Esophagus muscularis mucosa (tissue), 4 donors: ENCODE data around the gene FBXL7. TPM values are rescaled to one million over a fixed set of nuclear protein-coding genes. Genes with fewer than 3 reads are reported as not detected.

Source experiments
- DNase-seq: peaks from one replicate; pipeline ENCODE4 v3.0.0-alpha.2; 2017; ENCODE audit errors: extremely low spot score
- H3K27ac ChIP-seq, 4 donors: fragments of 200-600 bp; sonication (generic); replicated peaks in 1 of 4; 1 replicate in 3 of 4; 2 replicates in 1 of 4; pipeline ENCODE4 v1.5.1; 2016 to 2019; ENCODE audit warnings: mild to moderate bottlenecking in 1 of 4
- H3K27me3 ChIP-seq, 4 donors: fragments of 200-600 bp; sonication (generic); one replicate each; pipeline versions ENCODE4 v1.5.1 to v1.6.0; 2016 to 2019
- H3K36me3 ChIP-seq, 4 donors: fragments of 200-600 bp; sonication (generic); one replicate each; pipeline ENCODE4 v1.5.1; 2016 to 2019
- H3K4me1 ChIP-seq, 4 donors: fragments of 200-600 bp; sonication (generic); one replicate each; pipeline ENCODE4 v1.5.1; 2016 to 2019
- H3K4me3 ChIP-seq, 4 donors: fragments of 200-600 bp; sonication (generic); 1 replicate in 2 of 4; 2 replicates in 2 of 4; pipeline ENCODE4 v1.5.1; 2016 to 2019; ENCODE audit warnings: mild to moderate bottlenecking in 4 of 4, moderate library complexity in 1 of 4
- H3K9me3 ChIP-seq, 4 donors: fragments of 200-600 bp; sonication (generic); 1 replicate in 3 of 4; 2 replicates in 1 of 4; pipeline ENCODE4 v1.5.1; 2016 to 2019
- EP300 ChIP-seq: sonication (generic); formaldehyde crosslinking; IDR thresholded peaks from one replicate; pipeline ENCODE4 v1.6.1; 2017; ENCODE audit warnings: antibody characterized with exemption
- POLR2A ChIP-seq: fragments of 450-650 bp; IDR thresholded peaks from one replicate; pipeline ENCODE4 v1.6.1; 2017; ENCODE audit warnings: antibody characterized with exemption, moderate library complexity, mild to moderate bottlenecking, low read depth
- POLR2AphosphoS5 ChIP-seq, 2 donors: sonication (generic); formaldehyde crosslinking; IDR thresholded peaks; one replicate each; pipeline ENCODE4 v1.6.1; 2017; ENCODE audit warnings: antibody characterized with exemption in 2 of 2
- WGBS: methylation state at CpG from one replicate; pipeline ENCODE4 v1.1.5; 2018; 5-methylcytosine and 5-hydroxymethylcytosine counted together
- intact Hi-C: fragments of 100-400 bp; cut with DNase I; formaldehyde crosslinking; loops from one replicate; pipeline ENCODE4 v1.15.1; 2023
- total RNA-seq, 4 donors: library from RNA; depleted of rRNA; stranded (reverse); fragments of >200 nt; gene quantifications; one replicate each; pipeline versions ENCODE4 v1.1.0 to v1.2.1, GENCODE V29; 2016
- TF ChIP-seq, protein P1 (sequence below), 3 experiments: fragments of 200-600 bp in 2 of 3; fragments of 450-650 bp in 1 of 3; sonication (generic) in 2 of 3; IDR thresholded peaks; one replicate each; pipeline ENCODE4 v1.5.1; 2017 to 2019; ENCODE audit warnings: antibody characterized with exemption in 3 of 3, mild to moderate bottlenecking in 2 of 3, moderate library complexity in 1 of 3

FBXL7 gene
- total RNA-seq, 4 donors from 2014 or later: 25.7 to 37.7 (median 27.6) TPM

DNA sequence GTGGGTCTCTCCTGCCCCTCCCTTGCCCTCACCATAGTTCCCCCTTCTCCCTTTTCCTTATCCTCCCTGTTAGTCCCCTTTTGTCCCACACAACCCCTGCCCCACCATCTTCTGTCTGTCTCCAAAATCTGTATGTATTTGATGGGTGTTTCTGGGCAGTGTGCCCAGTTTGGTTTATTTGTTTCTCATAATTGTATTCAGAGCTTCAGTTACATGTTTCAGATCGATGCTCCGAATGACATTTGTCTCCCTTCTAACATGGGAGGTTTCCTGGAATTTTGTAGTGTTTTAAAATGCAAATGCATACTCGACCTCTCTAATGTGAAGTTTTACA is 22.2 kb downstream of the FBXL7 start:
- Histone ChIP-seq H3K27me3 (no peaks in the 10 kb centered on the region), H3K4me3 (no peak overlapping the region), H3K4me1 (peaks cover 10 to 49% (median 25%) of the 10 kb centered on the region in 4 donors), H3K36me3 (no peaks in the 10 kb centered on the region), H3K9me3 (no peaks in the 10 kb centered on the region), H3K27ac (no peak overlapping the region)
- intact Hi-C loops: no loop called here
- DNase-seq: peak; percentile 19
- no peak for TF ChIP-seq POLR2A
- 45% methylated on average over 3 of the region's 3 CpGs for WGBS

DNA sequence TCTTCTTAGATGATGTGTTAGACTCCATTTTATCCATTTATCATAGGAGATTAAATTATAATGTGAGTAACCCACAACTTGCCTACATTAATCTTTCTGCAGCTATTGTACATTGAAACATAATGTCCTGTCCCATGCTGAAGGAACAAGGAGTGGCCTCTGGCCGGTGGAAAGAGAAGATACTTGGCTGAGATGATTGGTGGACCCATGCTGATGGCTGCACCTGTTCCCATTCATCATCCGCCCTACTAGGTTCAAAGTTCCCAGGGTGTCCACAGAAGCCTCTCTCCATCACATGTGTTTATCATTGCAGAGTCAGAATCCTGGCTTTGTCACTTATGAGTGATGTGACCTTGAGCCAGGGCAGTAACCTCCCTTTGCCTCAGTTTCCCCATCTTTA is 24.7 kb downstream of the FBXL7 start:
- peak; percentile 26 for DNase-seq
- no peaks in the 10 kb centered on the region for H3K27me3 ChIP-seq
- H3K4me3 ChIP-seq: no peak overlapping the region
- WGBS: 81% methylated on average over 2 of the region's 2 CpGs
- no peaks in the 10 kb centered on the region for H3K9me3 ChIP-seq
- intact Hi-C loops: no loop called here
- TF ChIP-seq POLR2A: no peak
- TF ChIP-seq EP300: no peak
- TF ChIP-seq, protein P1, sequence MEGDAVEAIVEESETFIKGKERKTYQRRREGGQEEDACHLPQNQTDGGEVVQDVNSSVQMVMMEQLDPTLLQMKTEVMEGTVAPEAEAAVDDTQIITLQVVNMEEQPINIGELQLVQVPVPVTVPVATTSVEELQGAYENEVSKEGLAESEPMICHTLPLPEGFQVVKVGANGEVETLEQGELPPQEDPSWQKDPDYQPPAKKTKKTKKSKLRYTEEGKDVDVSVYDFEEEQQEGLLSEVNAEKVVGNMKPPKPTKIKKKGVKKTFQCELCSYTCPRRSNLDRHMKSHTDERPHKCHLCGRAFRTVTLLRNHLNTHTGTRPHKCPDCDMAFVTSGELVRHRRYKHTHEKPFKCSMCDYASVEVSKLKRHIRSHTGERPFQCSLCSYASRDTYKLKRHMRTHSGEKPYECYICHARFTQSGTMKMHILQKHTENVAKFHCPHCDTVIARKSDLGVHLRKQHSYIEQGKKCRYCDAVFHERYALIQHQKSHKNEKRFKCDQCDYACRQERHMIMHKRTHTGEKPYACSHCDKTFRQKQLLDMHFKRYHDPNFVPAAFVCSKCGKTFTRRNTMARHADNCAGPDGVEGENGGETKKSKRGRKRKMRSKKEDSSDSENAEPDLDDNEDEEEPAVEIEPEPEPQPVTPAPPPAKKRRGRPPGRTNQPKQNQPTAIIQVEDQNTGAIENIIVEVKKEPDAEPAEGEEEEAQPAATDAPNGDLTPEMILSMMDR (IDR thresholded peaks at IDR 0.05): no peak
- no peak for TF ChIP-seq POLR2AphosphoS5 (IDR thresholded peaks at IDR 0.05)
- H3K27ac ChIP-seq: no peak overlapping the region
- peaks cover 10 to 32% (median 25%) of the 10 kb centered on the region in 4 donors for H3K4me1 ChIP-seq
- no peaks in the 10 kb centered on the region for H3K36me3 ChIP-seq

DNA sequence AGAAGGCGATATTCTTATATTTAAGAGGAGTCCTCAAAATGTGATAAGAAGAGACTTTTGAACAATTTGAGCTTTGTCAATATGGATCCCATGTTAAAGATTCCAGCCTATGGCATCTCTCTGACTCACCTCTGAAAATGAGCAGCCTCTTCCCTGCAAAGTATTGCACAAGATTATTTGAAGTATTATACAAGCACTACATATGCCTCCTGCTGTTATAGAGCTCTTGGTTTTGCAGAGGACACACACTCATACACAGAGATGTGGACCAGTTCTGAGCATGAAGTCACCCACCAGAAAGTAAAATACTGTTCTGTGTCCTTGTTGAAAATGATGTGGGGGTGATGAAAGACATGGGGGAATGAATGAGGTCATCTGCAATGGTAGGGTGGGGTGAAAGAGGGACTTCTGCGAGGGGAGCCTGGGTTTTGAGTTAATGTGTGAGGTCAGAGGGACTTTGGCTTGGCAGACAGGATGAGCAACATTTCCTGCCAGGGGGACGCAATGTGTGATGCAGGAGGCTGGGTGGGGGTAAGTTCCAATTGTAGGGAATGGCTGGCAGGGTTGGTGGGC is 25.8 kb downstream of the FBXL7 start:
- H3K4me1 ChIP-seq: peaks cover 10 to 30% (median 23%) of the 10 kb centered on the region in 4 donors

DNA sequence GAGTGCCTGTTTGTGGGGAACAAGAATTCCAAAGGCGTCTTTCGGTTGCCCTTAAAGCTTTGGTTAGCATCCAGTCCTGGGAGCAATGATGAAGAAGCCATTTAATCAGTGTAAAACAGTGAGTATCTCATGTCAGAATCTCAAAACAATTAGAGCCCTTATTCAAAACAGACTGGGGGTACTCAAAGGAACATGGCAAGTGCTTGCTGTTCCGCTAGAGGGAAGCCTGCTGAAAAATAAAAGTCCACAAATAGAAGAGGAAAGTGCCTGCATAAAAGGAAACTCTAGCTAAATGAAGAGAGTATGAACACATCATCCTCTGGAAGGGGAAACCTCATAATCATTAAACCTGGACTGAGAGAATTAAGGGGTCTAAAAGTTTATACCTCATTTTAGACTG is 26.4 kb downstream of the FBXL7 start:
- no peak for DNase-seq
- Histone ChIP-seq H3K9me3 (no peaks in the 10 kb centered on the region), H3K27me3 (no peaks in the 10 kb centered on the region), H3K36me3 (no peaks in the 10 kb centered on the region), H3K4me1 (peaks cover 10 to 24% (median 16%) of the 10 kb centered on the region in 4 donors), H3K27ac (no peak overlapping the region), H3K4me3 (no peak overlapping the region)
- no peak for TF ChIP-seq POLR2A
- no peak for TF ChIP-seq POLR2AphosphoS5 (IDR thresholded peaks at IDR 0.05)
- TF ChIP-seq EP300: no peak
- TF ChIP-seq, protein P1 (IDR thresholded peaks at IDR 0.05): no peak
- intact Hi-C loops: no loop called here
- 85% methylated on average over 3 of the region's 3 CpGs for WGBS

More for the DNA sequence above, 25.8 kb downstream of the FBXL7 start:
- peak; percentile 55 for DNase-seq
- Histone ChIP-seq H3K36me3 (no peaks in the 10 kb centered on the region), H3K27ac (no peak overlapping the region), H3K4me3 (no peak overlapping the region), H3K9me3 (no peaks in the 10 kb centered on the region), H3K27me3 (no peaks in the 10 kb centered on the region)
- intact Hi-C loops: no loop called here
- 98% methylated on average over 3 of the region's 3 CpGs for WGBS
- TF ChIP-seq POLR2A (no peak), POLR2AphosphoS5 (IDR thresholded peaks at IDR 0.05) (no peak)
- TF ChIP-seq, protein P1 (IDR thresholded peaks at IDR 0.05): no peak

DNA sequence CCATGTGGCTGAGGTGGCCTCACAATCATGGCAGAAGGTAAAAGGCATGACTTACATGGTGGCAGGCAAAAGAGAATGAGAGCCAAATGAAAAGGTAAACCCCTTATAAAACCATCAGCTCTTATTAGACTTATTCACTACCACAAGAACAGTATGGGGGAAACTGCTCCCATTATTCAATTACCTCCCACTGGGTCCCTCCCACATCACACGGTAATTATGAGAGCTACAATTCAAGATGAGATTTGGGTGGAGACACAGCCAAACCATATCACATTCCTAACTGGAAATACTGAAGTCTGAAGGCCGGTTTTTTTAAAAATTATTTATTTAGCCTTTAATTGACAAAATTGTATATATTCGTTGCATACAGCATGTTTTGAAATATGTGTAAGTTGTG is 28.5 kb downstream of the FBXL7 start:
- peak; percentile 3 for DNase-seq
- no peak overlapping the region for H3K27ac ChIP-seq
- peaks cover 0 to 18% (median 16%) of the 10 kb centered on the region in 4 donors for H3K4me1 ChIP-seq
- 93% methylated on average over 3 of the region's 3 CpGs for WGBS
- no peaks in the 10 kb centered on the region for H3K9me3 ChIP-seq
- no peak for TF ChIP-seq EP300
- TF ChIP-seq, protein P1 (IDR thresholded peaks at IDR 0.05): no peak
- TF ChIP-seq POLR2AphosphoS5 (IDR thresholded peaks at IDR 0.05): no peak
- no peak for TF ChIP-seq POLR2A
- no peaks in the 10 kb centered on the region for H3K36me3 ChIP-seq
- intact Hi-C loops: no loop called here
- no peak overlapping the region for H3K4me3 ChIP-seq
- no peaks in the 10 kb centered on the region for H3K27me3 ChIP-seq
